ENCODE measurements around the gene SLX4IP. TPM values are rescaled to one million over a fixed set of nuclear protein-coding genes. Genes with fewer than 3 reads are reported as not detected.

SLX4IP gene
- total and polyA plus RNA-seq, 2 of the 13 experiments (the other 11 are each of a cell fraction or from before 2014, with no cell fraction given): 3.6 to 7.3 TPM

GRCh38 chr20:10453241-10453640, 18.1 kb downstream of the SLX4IP start (continued):
- TF ChIP-seq RNF219 (CRISPR knock-in tag; IDR thresholded peaks at IDR 0.05) (no peak), ZNF513 (CRISPR knock-in tag; conservative IDR thresholded peaks at IDR 0.05) (no peak), ZNF33B (CRISPR knock-in tag; IDR thresholded peaks at IDR 0.05) (no peak), ZNF781 (CRISPR knock-in tag; IDR thresholded peaks at IDR 0.05; ENCODE audit: borderline replicate concordance, not compliant biosample characterization) (no peak), MLXIP (CRISPR knock-in tag; IDR thresholded peaks at IDR 0.05; ENCODE audit: borderline replicate concordance) (no peak), SIN3B (IDR thresholded peaks at IDR 0.05; ENCODE audit: low read length) (no peak), HNRNPH1 (optimal IDR thresholded peaks at IDR 0.05; ENCODE audit: low read depth, low read length) (no peak), NFATC3 (CRISPR knock-in tag; IDR thresholded peaks at IDR 0.05) (no peak), CSRNP1 (CRISPR knock-in tag; IDR thresholded peaks at IDR 0.05) (no peak), CCDC6 (CRISPR knock-in tag; IDR thresholded peaks at IDR 0.05) (no peak), ELF3 (CRISPR knock-in tag; IDR thresholded peaks at IDR 0.05) (no peak), SOX5 (CRISPR knock-in tag; IDR thresholded peaks at IDR 0.05; ENCODE audit: borderline replicate concordance) (no peak), ZNF142 (CRISPR knock-in tag; IDR thresholded peaks at IDR 0.05) (no peak)
